ENCODE measurements around the gene SMO. TPM values are rescaled to one million over a fixed set of nuclear protein-coding genes. Genes with fewer than 3 reads are reported as not detected.

SMO gene
- total RNA-seq, 2 donors from 2014 or later, result 75.5 to 76.2 TPM

DNA sequence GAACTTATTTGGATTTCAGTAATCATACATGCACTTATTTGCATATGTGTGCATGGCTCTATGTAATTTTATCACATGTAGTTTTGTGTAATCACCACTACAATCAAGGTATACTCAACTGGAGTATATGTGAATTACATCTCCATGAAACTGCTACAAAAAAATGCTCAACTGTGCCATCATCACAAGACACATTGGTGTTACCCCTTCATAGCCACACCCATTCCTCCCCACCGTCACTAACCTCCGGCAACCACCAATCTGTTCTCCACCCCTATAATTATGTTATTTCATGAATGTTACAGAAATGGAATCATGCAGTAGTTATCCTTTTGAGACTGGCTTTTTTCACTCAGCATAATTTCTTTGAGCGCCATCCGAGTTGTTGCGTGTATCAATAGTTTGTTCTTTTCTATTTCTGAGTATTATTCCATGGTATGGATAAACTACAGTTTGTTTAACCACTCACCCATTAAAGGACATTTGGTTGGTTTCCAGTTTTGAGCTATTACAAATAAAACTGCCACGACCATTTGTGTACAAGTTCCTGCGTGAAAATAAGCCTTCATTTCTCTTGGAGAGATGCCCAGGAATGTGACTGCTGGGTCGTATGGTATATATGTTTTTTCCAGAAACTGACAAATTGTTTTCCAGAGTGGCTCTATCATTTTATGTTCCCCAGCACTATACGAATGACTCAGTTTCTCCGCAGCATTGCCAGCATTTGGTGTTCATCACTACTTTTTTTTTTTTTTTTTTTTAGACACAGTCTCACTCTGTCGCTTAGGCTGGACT is 11.3 kb upstream of the SMO start:
- H3K36me3 ChIP-seq (ENCODE audit: control insufficient read depth, insufficient read depth, low read length), result no peaks in the 10 kb centered on the region
- H3K4me3 ChIP-seq (ENCODE audit: low read length), result no peak overlapping the region
- no peak for DNase-seq
- no peak overlapping the region for H3K4me3 Mint-ChIP-seq
- H3K27me3 ChIP-seq (ENCODE audit: control insufficient read depth, insufficient read depth, low read length, poor library complexity, severe bottlenecking), result no peaks in the 10 kb centered on the region
- peaks cover 4% of the 10 kb centered on the region for H3K9me3 Mint-ChIP-seq
- H3K27ac Mint-ChIP-seq, result no peak overlapping the region
- H3K4me1 Mint-ChIP-seq, result no peaks in the 10 kb centered on the region
- H3K9ac ChIP-seq (ENCODE audit: extremely low read depth, low read length, poor library complexity, severe bottlenecking), result no peak overlapping the region
- 89 to 90% methylated on average over 9 to 11 of the region's 11 CpGs for WGBS, 2 experiments (ENCODE audit: insufficient coverage in 1 of 2, insufficient read length in 1 of 2)
- no peak overlapping the region for H3K27ac ChIP-seq (ENCODE audit: low read depth, low read length)
- H3K4me1 ChIP-seq (ENCODE audit: control insufficient read depth, insufficient read depth, low read length), result no peaks in the 10 kb centered on the region
- H3K27me3 Mint-ChIP-seq (ENCODE audit: insufficient read depth), result peaks cover 10% of the 10 kb centered on the region
- no peaks in the 10 kb centered on the region for H3K36me3 Mint-ChIP-seq (ENCODE audit: low read depth)
- no peaks in the 10 kb centered on the region for H3K9me3 ChIP-seq (ENCODE audit: control insufficient read depth, low read length)
- TF ChIP-seq, protein P1, sequence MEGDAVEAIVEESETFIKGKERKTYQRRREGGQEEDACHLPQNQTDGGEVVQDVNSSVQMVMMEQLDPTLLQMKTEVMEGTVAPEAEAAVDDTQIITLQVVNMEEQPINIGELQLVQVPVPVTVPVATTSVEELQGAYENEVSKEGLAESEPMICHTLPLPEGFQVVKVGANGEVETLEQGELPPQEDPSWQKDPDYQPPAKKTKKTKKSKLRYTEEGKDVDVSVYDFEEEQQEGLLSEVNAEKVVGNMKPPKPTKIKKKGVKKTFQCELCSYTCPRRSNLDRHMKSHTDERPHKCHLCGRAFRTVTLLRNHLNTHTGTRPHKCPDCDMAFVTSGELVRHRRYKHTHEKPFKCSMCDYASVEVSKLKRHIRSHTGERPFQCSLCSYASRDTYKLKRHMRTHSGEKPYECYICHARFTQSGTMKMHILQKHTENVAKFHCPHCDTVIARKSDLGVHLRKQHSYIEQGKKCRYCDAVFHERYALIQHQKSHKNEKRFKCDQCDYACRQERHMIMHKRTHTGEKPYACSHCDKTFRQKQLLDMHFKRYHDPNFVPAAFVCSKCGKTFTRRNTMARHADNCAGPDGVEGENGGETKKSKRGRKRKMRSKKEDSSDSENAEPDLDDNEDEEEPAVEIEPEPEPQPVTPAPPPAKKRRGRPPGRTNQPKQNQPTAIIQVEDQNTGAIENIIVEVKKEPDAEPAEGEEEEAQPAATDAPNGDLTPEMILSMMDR (conservative IDR thresholded peaks at IDR 0.05), result no peak

DNA sequence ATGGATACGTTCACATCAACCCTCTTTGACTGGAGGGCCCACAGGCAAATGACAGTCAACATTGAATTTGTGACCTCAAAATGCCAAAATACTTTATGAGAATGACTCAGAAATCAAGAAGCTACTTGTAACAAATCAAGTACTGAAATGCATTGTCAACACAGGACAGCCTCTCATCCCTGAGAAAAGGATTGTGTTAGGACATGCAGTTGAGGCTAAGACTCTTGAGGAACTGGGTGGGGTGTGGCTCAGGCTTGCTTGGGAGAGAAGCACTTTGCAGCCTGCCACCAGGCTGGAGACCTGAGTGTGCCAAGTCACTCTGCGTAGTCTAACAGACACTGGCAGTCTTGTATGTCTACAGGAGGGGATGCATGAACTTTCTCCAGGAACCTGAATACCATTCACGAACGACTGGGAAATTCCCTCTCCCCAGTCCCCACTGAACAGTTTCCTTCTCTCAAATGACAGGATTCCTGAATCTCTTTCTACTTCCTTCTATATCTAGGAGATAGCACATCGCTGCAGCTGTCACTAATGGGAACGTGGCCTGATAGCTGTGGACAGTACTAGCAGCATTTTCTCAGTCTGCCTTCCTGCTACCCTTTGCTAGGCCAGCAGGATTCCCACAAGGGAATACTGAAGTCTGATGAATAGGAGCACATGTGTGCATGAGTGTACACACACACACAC is 3.3 kb upstream of the SMO start:
- H3K9me3 Mint-ChIP-seq, result no peaks in the 10 kb centered on the region
- 90% methylated on average over 4 to 6 of the region's 6 CpGs for WGBS, 2 experiments (ENCODE audit: insufficient coverage in 1 of 2, insufficient read length in 1 of 2)
- H3K27ac Mint-ChIP-seq, result no peak overlapping the region
- no peaks in the 10 kb centered on the region for H3K36me3 Mint-ChIP-seq (ENCODE audit: low read depth)
- no peak overlapping the region for H3K4me3 ChIP-seq (ENCODE audit: low read length)
- peaks cover 13% of the 10 kb centered on the region for H3K4me1 Mint-ChIP-seq
- H3K27me3 Mint-ChIP-seq (ENCODE audit: insufficient read depth), result peaks cover 35% of the 10 kb centered on the region
- DNase-seq, result no peak
- H3K4me1 ChIP-seq (ENCODE audit: control insufficient read depth, insufficient read depth, low read length), result peaks cover 4% of the 10 kb centered on the region
- H3K9me3 ChIP-seq (ENCODE audit: control insufficient read depth, low read length), result no peaks in the 10 kb centered on the region
- no peak overlapping the region for H3K9ac ChIP-seq (ENCODE audit: extremely low read depth, low read length, poor library complexity, severe bottlenecking)
- H3K27me3 ChIP-seq (ENCODE audit: control insufficient read depth, insufficient read depth, low read length, poor library complexity, severe bottlenecking), result peaks cover 15% of the 10 kb centered on the region
- TF ChIP-seq, protein P1 (conservative IDR thresholded peaks at IDR 0.05), result no peak
- H3K4me3 Mint-ChIP-seq, result no peak overlapping the region
- H3K27ac ChIP-seq (ENCODE audit: low read depth, low read length), result no peak overlapping the region
- no peaks in the 10 kb centered on the region for H3K36me3 ChIP-seq (ENCODE audit: control insufficient read depth, insufficient read depth, low read length)

GRCh38 chr7:129186749-129187260 is 1.6 kb upstream of the SMO start:
- Mint-ChIP-seq H3K36me3 (ENCODE audit: low read depth) (no peaks in the 10 kb centered on the region), H3K9me3 (no peaks in the 10 kb centered on the region), H3K27ac (no peak overlapping the region), H3K27me3 (ENCODE audit: insufficient read depth) (peaks cover 35% of the 10 kb centered on the region), H3K4me1 (peaks cover 23% of the 10 kb centered on the region), H3K4me3 (no peak overlapping the region)
- peaks cover 15% of the 10 kb centered on the region for H3K27me3 ChIP-seq (ENCODE audit: control insufficient read depth, insufficient read depth, low read length, poor library complexity, severe bottlenecking)
- no peaks in the 10 kb centered on the region for H3K9me3 ChIP-seq (ENCODE audit: control insufficient read depth, low read length)
- no peak overlapping the region for H3K27ac ChIP-seq (ENCODE audit: low read depth, low read length)
- no peak for DNase-seq
- no peak overlapping the region for H3K9ac ChIP-seq (ENCODE audit: extremely low read depth, low read length, poor library complexity, severe bottlenecking)
- H3K4me3 ChIP-seq (ENCODE audit: low read length), result no peak overlapping the region
- TF ChIP-seq, protein P1 (conservative IDR thresholded peaks at IDR 0.05), result no peak
- 76 to 79% methylated on average over 3 to 6 of the region's 6 CpGs for WGBS, 2 experiments (ENCODE audit: insufficient coverage in 1 of 2, insufficient read length in 1 of 2)
- H3K36me3 ChIP-seq (ENCODE audit: control insufficient read depth, insufficient read depth, low read length), result no peaks in the 10 kb centered on the region
- H3K4me1 ChIP-seq (ENCODE audit: control insufficient read depth, insufficient read depth, low read length), result peaks cover 7% of the 10 kb centered on the region

Measured in endodermal cell (in vitro differentiated cells).